Fibroblast of skin of left quadriceps (primary cell): ENCODE measurements around the gene IGSF9B.

Experiments
- DNase-seq, 2 experiments: peaks; one replicate each; pipeline ENCODE4 v3.0.0-alpha.2; 2013; ENCODE audit warnings: low read depth in 2 of 2

The IGSF9B gene

GRCh38 chr11:133901999-133902398 lies 54.8 kb downstream of the IGSF9B start:
- DNase-seq: no peak

DNA sequence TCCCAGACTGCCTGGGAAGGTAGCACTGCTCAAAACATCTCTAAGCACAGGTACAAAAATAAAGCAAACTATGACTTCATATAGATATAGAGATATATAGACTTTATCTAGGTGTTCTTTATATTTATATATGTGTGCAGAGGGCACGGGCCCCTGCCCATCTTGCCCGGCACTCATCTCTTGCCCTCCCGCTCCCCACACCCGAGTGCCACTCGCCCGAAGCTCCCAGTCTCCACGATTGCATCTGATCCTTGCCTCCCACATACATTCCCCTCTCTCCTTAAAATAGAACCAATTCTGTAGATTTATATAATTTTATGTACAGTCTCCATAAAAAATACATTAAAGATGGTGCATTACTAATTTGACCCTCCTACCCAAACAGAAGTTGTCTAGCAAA lies 55.5 kb downstream of the IGSF9B start:
- no peak for DNase-seq

DNA sequence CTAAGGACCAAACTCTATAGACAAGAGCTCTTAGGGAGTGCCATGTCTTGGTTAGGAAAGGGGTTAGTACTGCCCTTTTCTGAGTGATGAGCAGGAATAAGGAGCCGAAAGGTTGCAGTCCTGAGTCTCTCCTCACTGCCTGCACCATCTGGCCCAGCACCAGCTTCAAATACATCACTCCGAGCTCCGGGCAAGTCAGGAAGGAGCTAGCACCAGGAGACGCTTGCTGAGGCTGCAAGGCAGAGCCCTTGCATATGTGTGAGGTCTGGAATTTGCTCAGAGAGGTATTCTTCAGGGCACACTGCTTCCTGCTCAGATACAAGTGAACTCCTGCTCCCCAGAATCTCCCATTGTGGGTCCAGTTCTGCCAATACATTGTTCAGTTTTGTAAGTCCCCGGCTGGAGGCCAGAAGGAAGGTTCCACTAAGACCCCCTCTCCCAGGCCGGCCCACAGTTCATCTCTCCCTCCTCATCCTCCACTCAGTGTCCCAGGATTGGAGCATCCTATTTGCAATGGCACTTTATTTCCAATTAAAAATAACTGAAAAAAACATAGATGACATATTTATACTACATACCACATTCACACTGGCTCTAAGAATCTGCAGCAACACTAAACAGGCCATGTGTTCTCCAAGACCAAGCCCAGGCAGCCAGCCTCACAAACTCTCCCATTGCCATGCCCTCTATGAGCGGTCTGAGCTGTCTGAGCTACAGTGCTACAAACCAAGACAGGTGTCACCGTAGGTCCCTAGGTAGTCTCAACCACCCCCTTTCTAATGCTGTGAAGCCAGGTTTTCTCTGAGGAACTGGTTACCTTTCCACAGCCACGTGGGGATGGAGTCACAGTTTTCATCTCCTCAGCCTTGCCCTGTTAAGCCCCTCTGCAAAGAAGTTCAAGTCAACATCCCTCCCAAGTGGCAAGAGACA lies 56.3 kb downstream of the IGSF9B start:
- no peak for DNase-seq

- DNase-seq: no peak
Measured at GRCh38 chr11:133898770-133899115, 58.0 kb downstream of the IGSF9B start.

GRCh38 chr11:133898031-133898769 lies 58.6 kb downstream of the IGSF9B start:
- DNase-seq: no peak

GRCh38 chr11:133897331-133897650 lies 59.5 kb downstream of the IGSF9B start:
- DNase-seq: no peak

GRCh38 chr11:133896642-133897330 lies 60.0 kb downstream of the IGSF9B start:
- DNase-seq: no peak

GRCh38 chr11:133896028-133896427 lies 60.7 kb downstream of the IGSF9B start:
- no peak for DNase-seq

GRCh38 chr11:133895551-133895950 lies 61.2 kb downstream of the IGSF9B start:
- DNase-seq: no peak

GRCh38 chr11:133895061-133895479 lies 61.7 kb downstream of the IGSF9B start:
- no peak for DNase-seq

DNA sequence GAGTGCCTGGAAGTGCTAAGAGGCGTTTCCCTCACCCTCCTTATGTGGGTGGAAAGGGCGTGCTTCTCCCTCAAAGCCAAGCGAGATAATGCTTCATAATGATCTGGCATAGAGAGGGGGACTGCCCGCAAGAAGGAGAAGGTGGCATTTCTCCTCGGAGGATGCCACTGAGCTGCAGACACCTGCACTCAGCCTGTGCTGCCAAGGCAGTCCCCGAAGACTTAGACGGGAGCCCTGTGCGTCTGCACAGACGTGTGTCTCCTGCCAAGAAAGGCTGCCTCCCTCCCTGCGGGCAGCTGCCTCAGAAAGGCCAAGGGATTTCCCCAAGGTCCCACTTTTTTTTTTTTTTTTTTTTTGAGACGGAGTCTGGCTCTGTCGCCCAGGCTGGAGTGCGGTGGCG lies 63.4 kb downstream of the IGSF9B start:
- no peak for DNase-seq

DNA sequence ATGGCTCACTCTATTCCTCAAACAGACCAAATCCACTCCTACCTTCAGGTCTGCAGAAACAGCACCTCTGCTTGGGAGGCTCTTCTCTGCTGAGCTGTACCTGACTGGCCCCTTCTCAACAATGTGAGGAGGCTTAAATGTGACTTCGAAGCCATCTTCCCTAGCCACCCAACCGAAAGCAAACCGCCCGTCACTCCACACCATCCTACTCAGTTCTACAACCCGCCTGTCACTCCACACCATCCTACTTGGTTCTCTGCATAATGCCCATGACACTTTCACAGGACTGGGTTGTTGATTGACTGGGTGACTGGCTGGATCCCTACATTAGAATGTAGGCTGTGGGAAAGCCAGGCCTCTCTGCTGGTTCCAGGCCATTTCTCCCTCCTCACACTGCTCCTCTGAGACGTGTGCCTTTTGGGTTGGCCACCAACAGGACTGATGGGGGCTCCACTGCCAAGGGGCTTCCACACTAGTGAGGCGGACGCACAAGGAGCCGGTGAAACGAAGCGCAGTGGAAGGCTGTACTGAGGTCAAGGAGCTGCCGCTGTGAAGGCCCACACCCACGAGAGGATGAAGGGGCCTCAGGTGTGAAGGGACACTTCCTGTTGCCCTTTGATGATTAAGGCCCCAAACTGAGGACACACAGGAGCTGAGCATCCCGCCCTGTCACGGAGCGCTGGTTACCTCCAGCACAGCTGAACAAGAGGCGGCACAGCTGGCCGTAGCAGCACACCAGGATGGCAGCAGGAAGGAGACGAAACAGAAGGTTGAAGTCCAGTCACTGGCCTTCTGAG lies 64.0 kb downstream of the IGSF9B start:
- no peak for DNase-seq

DNA sequence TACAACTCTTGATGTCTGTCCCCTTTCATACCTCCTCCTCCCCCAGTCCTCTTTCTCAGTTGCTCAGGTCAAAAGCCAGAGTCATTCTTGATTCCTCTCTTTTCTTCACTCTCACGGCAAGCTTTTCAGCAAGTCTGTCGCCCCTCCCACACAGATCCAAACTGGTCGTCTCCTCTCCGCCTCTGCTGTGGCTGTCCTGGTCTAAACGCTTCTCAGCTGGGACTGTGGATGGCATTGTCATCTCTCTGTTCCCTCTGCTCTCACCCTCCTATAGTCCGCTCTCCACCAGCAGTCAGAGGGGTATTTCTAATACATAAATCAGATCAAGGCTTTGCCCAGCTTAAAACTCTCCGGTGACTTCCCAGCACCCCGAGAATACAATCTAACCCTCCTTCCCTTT lies 64.6 kb downstream of the IGSF9B start:
- no peak for DNase-seq

- DNase-seq: no peak
Measured at GRCh38 chr11:133889893-133890292, 66.9 kb downstream of the IGSF9B start.

- DNase-seq: no peak
Measured at GRCh38 chr11:133889188-133889587, 67.6 kb downstream of the IGSF9B start.

DNA sequence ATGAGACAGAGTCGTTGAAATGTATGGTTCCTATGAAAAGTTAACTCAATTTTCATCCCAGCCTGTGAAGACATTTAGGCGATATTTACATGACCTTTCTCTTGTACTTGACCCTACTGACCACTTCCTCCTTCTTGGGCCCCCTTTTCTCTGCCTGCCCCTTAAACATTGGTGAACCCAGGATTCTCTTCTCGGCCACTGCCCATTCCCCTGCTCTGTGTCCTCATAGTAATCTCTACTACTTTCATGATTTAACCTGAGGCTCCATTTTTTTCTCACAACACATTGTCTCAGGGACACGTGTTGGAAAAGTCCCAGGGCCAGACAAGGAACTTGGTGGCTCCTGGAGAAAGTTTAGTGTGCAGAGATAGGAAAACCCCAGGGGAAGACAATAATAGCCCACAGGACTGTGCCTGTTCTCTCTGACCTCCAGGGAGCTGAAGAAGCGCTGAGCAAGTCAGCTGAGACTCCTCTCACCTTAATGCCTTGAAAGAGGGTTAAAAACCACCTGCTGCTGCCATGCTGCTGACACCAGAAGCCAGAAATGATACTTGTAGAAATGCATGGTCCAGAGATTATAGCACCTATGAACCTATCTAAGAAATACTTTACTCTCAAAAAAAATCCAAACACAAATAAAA lies 69.0 kb downstream of the IGSF9B start:
- no peak for DNase-seq

GRCh38 chr11:133886029-133886428 lies 70.7 kb downstream of the IGSF9B start:
- DNase-seq: no peak

DNA sequence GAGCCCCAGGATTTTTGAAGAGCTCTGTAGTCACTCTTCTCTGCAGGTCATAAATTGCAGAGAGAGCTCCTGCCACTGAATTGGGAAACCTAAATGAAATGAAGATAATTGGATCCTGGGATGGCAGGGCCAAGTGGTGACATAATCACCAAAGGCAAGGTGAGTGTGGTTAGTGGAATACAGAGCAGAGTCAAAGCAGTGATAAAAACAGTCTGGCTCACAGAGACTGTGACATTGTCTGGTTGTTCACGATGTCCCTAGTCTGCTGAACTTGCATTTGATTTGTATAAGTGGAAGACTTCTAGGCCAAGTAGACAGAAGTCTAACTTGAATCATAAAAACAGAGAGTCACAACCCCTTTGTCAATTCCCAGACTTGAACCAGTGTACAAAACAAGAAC lies 84.6 kb downstream of the IGSF9B start:
- no peak for DNase-seq

GRCh38 chr11:133867456-133867855 lies 89.3 kb downstream of the IGSF9B start:
- DNase-seq: no peak

- DNase-seq: no peak
Measured at GRCh38 chr11:133865466-133865865, 91.3 kb downstream of the IGSF9B start.

DNA sequence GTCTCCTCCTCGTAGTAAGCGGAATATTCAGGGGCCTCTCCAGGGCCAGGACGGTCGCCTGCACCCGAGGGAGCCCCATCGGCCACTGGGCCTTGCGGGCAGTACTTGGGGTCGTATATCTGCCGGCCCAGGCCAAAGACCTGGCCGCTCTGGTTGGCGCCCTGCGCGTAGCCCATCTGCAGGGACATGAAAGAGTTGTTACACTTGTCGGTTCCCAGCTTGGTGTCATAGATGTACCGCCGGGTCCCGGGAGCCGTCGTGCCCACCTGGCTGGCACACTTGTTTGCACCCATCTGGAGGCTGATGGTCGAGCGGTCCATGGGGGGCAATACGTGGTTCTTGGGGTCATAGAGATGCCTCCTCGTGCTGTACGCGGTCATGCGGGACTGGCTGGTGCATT lies 92.0 kb downstream of the IGSF9B start:
- DNase-seq: no peak
